Stimulated activated effector memory CD8-positive, alpha-beta T cell treated with anti-CD3 and anti-CD28 coated beads, Interleukin-12 subunit alpha, Interleukin-12 subunit beta, amount 100 ng/mL, for 72 hours (primary cell): ENCODE results near the gene CEP78.

Experiments
- ATAC-seq: fragments of 150-1000 bp; cut with Tn5 transposase; 2 replicates; pipeline ENCODE4 v1.10.0; 2021
- DNase-seq, 2 donors: peaks; one replicate each; pipeline ENCODE4 v3.0.0; 2021 to 2022; ENCODE audit warnings: low spot score in 2 of 2
- H3K27ac Mint-ChIP-seq: one replicate; pipeline ENCODE4 v1.8.0; 2022; ENCODE audit warnings: mild to moderate bottlenecking, mixed read lengths
- H3K36me3 Mint-ChIP-seq: one replicate; pipeline ENCODE4 v1.8.0; 2022; ENCODE audit warnings: mild to moderate bottlenecking, mixed read lengths
- H3K4me1 Mint-ChIP-seq: one replicate; pipeline ENCODE4 v1.8.0; 2022; ENCODE audit warnings: mixed read lengths
- H3K4me3 Mint-ChIP-seq: one replicate; pipeline ENCODE4 v1.8.0; 2022; ENCODE audit warnings: mild to moderate bottlenecking, mixed read lengths
- H3K9me3 Mint-ChIP-seq: one replicate; pipeline ENCODE4 v1.8.0; 2022; ENCODE audit warnings: mixed read lengths

Gene CEP78

DNA sequence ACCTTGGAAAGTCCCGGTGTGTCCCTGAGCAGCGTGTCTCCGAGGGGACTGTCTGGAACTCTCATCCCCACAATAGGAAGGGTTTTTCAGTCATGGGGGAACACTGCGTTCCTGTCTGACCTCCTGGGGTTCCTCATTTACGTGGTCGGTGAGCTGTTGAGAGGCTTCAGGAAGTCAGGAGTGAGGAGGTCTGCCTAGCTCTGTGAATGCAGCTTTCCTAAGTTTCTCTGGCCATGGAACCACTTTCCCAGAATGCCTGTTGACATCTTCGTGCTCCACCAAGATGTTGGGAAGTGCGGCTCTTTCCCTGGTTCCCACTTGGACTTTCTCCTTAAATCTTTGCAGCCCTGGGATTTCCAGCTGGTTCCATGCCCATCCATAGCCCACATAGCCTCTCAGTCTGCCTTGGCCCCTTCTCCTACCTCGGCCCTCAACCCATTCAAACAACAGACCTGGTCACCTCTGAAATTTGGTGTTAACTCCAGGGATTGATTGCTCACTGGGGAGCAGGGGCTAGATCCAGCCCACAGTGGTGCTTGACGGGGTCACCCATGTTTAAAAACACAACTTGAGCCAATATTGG is 88.3 kb downstream of the CEP78 start:
- peaks cover 5% of the 10 kb centered on the region for H3K9me3 Mint-ChIP-seq
- H3K36me3 Mint-ChIP-seq = peaks cover 75% of the 10 kb centered on the region
- H3K4me1 Mint-ChIP-seq = no peaks in the 10 kb centered on the region
- no peak overlapping the region for H3K4me3 Mint-ChIP-seq
- no peak for ATAC-seq
- DNase-seq = no peak
- H3K27ac Mint-ChIP-seq = no peak overlapping the region

DNA sequence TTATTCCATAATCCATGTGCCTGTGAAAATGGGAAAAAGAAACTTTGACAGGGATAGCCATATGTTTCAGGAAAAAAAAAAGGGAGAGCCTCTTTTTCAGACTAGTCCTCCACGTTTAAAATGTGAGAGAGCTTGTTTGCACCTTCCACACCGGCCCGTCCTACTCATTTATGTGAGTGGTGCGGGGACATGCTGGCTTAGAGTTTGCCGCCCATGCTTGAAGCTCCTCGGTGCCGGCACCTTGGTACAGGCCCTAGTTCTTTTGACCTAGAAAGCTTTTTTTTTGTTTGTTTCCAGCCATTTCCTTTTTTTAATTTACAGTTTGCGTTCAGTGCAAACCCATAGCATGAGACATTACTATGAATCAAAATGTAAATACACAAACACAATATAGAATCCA is 88.8 kb downstream of the CEP78 start:
- ATAC-seq (no peak), DNase-seq (no peak)
- H3K27ac Mint-ChIP-seq = no peak overlapping the region
- no peak overlapping the region for H3K4me3 Mint-ChIP-seq
- H3K9me3 Mint-ChIP-seq = peaks cover 5% of the 10 kb centered on the region
- peaks cover 75% of the 10 kb centered on the region for H3K36me3 Mint-ChIP-seq
- H3K4me1 Mint-ChIP-seq = no peaks in the 10 kb centered on the region

DNA sequence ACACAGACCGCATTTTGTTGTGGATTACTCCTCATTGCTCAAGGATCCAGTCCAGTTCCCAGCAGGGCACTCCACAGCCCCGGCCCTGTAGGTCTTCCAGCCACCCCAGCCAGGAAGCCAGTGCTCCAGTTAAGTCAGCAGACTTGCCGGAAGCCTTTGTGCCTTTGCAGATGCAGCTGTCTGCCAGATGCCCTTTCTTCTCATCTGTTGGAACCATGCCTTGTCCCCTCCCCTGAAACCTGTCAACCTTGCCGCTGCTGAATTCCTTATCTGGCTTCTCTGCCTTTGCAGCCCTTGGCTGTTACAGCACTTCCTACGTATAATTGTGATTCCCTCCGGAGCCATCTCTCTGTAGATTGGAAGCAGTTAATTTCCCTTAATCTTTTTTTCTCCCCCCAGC is 89.5 kb downstream of the CEP78 start:
- H3K9me3 Mint-ChIP-seq = no peaks in the 10 kb centered on the region
- peaks cover 72% of the 10 kb centered on the region for H3K36me3 Mint-ChIP-seq
- ATAC-seq (no peak), DNase-seq (no peak)
- H3K27ac Mint-ChIP-seq = no peak overlapping the region
- H3K4me1 Mint-ChIP-seq = no peaks in the 10 kb centered on the region
- H3K4me3 Mint-ChIP-seq = no peak overlapping the region

DNA sequence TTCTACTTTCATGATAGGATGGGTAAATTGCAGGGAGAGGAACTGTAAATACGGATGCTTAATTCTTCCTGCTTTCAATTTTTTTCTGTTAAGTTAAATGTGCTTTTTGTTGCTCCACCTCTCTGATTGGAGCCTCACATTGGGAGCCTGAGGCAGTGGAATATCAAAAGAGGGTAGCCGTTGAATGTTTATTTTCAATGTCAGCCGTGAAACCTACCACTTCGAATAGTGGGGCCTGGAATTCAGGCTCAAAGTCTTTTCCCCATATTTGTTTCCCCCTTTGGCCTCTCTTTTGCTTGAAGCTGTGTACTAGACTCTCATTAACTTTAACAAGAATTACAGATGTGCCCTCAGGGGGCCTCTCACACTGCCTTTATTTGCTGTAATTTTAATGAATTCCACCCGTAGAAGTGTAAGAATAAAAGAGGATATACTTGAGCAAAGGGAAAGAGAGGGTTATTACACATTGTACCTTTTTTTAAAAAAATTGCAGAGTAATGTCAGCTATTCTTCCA is 90.0 kb downstream of the CEP78 start:
- no peaks in the 10 kb centered on the region for H3K9me3 Mint-ChIP-seq
- no peaks in the 10 kb centered on the region for H3K4me1 Mint-ChIP-seq
- no peak overlapping the region for H3K27ac Mint-ChIP-seq
- ATAC-seq (no peak), DNase-seq (no peak)
- H3K36me3 Mint-ChIP-seq = peaks cover 68% of the 10 kb centered on the region
- H3K4me3 Mint-ChIP-seq = no peak overlapping the region

DNA sequence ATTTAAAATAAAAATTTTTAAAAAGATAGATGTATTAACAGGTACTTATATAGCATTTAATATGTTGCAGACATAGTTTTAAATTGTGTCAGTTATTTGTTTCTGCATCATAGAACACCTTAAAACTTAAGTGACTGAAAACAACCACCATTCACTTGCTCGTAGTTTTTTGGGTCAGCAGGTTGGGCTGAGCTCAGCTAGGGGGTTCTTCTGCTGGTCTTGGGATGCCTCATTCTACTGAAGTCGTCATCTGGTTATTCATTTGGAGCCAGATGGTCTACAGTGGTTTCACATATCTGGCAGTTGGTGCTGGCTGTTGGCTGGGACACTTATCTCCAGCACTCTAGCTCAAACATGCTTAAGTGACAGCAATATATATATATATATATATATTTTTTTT is 90.7 kb downstream of the CEP78 start:
- H3K27ac Mint-ChIP-seq = no peak overlapping the region
- ATAC-seq (no peak), DNase-seq (no peak)
- H3K4me3 Mint-ChIP-seq = no peak overlapping the region
- no peaks in the 10 kb centered on the region for H3K4me1 Mint-ChIP-seq
- H3K9me3 Mint-ChIP-seq = no peaks in the 10 kb centered on the region
- peaks cover 61% of the 10 kb centered on the region for H3K36me3 Mint-ChIP-seq
